ENCODE measurements around the gene FOXM1.

DNA sequence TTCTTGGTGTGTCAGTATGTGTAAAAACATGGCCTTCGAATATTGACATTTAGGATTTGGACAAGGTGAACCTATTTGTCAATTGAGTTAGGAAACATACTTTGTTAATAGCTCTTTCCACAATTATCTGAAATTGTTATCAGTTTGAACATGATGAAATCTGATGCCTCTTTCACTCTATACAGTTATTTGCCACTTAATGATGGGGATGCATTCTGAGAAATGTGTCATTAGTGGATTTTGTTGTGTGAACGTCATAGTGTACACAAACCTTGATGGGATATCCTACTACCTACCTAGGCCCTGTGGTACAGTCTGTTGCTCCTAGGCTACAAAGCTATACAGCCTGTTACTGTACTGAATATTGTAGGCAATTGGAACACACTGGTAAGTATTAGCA lies 18.5 kb upstream of the FOXM1 start:
- no peak for TF ChIP-seq POLR2AphosphoS5 (IDR thresholded peaks at IDR 0.05; ENCODE audit: borderline replicate concordance, low read depth, low read length)
- no peak for TF ChIP-seq EZH2 (IDR thresholded peaks at IDR 0.05)

Data from SK-N-MC (cell line).